GM13977 (cell line): ENCODE results near the gene SEL1L3.
A peak's percentile ranks its signal among the peaks of the same experiment; 100 is the strongest.

Experiments
- DNase-seq: peaks from one replicate; pipeline ENCODE4 v3.0.0; 2012; ENCODE audit warnings: low spot score
- in situ Hi-C: fragments of 300-500 bp; cut with MboI; formaldehyde crosslinking; loops from one replicate; pipeline ENCODE4 v1.12.0; 2022; ENCODE audit warnings: low sequenced_read_pairs, low pct_unique_long_range_greater_than_20kb, mixed read lengths, inconsistent platforms; ENCODE audit not compliant: unreplicated experiment
- TF ChIP-seq, protein P1 (sequence below): IDR thresholded peaks from 2 replicates; pipeline ENCODE4 v1.5.1; 2012; ENCODE audit warnings: mild to moderate bottlenecking, control low read depth; ENCODE audit not compliant: insufficient read depth; ENCODE audit errors: extremely low read depth, missing control alignments

Gene SEL1L3

DNA sequence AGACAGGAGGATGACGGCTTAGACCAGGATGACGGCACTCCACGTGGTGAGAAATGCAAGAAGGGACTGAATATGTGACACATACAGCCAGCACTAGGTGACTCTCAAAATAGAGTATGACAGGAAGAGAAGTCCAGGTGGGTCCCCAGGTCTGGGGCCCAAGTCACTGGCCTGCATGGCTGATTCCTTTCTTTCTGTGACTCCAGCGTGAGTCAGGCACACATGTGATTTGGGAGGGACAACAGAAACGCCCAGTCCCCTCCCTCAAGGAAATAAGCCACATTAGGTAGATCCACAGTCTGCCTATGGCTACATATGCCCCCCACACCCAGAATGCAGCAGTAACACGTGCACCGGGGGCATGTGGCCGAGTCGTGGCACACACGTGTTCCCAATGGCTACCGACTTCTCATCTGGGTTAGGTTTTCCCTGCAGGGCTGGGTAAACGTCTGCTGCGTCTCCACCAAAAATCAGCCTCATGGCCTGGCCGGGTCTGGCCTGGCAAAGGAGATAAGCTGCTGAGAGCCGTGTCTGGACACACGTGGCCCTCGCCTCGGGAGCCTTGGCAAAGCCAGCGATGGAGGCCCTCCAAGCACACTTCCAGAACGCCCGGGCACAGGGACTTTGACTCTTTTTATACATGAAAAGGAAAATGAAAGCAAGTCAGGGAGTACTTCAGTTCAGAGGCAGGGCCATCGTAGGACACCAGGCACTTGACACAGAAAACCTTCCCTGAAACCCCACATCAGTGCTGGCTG, 19.3 kb downstream of the SEL1L3 start:
- in situ Hi-C loops: no loop called here
- no peak for DNase-seq
- TF ChIP-seq, protein P1, sequence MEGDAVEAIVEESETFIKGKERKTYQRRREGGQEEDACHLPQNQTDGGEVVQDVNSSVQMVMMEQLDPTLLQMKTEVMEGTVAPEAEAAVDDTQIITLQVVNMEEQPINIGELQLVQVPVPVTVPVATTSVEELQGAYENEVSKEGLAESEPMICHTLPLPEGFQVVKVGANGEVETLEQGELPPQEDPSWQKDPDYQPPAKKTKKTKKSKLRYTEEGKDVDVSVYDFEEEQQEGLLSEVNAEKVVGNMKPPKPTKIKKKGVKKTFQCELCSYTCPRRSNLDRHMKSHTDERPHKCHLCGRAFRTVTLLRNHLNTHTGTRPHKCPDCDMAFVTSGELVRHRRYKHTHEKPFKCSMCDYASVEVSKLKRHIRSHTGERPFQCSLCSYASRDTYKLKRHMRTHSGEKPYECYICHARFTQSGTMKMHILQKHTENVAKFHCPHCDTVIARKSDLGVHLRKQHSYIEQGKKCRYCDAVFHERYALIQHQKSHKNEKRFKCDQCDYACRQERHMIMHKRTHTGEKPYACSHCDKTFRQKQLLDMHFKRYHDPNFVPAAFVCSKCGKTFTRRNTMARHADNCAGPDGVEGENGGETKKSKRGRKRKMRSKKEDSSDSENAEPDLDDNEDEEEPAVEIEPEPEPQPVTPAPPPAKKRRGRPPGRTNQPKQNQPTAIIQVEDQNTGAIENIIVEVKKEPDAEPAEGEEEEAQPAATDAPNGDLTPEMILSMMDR: no peak

DNA sequence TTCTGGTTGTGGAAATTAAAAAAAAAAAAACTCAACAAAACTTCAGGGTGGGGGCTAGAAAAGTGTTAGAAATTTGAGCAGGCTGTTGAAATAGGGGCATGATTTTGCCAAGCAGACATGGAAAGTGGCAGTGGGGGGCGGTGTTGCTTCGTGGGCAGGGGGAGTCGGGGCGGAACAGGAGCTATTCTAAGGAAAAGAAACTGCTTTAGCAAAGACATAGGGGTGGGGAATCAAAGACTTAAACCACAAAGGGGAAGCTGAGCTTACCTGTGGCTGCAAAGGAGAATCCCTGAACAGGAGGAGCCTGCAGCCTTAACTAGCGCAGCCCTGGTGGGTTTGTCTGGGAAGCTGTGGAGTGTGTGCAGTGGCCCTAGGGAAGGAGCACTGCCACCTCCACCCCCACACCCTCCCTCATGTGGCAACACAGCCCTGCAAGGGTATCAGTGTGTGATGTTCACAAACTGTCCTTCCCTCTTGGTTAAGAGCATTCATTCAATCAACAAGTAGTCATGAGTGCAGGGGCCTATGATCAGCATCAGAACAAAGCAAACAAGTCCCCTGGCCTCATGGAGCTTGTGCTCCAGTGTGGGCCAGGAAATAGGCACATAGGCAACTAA, 20.5 kb downstream of the SEL1L3 start:
- peak; percentile 60 for DNase-seq
- in situ Hi-C loops: no loop called here
- TF ChIP-seq, protein P1: peak; percentile 63

DNA sequence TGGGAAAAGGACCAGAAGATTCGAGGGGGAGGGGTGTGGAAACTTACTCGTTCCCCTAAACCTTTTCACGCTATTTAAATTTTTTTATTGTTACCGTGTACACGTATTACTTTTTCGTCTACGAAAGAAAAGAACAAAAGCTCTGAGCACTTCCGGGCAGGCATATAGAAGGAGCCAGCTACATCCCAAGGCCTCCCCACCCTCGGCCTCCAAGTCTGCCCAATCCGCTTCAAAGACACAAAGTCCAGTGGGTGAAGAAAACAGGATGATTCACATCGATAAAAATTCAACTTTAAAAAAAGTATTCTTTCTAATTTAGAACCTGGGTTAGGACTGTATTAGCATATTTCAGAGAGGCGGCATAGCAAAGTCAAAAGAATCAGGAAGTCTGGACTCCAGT, 23.1 kb downstream of the SEL1L3 start:
- DNase-seq: no peak
- TF ChIP-seq, protein P1: no peak
- in situ Hi-C loops: no loop called here

DNA sequence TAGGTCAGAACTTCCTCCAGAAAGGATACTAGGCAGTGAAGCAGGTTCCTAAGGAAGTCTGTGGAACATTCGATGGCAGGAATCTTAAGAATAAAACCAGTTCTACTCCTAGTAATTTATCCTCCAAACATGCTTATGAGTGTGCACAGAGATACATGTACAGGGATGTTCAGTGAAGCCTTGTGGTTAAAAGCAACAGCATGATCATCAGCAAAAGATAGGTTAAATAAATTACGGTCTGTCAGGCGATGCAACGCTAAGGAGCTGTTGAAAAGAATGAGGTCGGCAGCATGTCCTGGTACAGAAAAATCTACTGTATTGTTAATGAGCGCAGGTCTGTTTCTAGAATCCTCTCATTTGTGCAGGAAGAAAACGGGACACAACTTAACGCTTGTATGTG, 23.6 kb downstream of the SEL1L3 start:
- TF ChIP-seq, protein P1: no peak
- in situ Hi-C loops: no loop called here
- no peak for DNase-seq

DNA sequence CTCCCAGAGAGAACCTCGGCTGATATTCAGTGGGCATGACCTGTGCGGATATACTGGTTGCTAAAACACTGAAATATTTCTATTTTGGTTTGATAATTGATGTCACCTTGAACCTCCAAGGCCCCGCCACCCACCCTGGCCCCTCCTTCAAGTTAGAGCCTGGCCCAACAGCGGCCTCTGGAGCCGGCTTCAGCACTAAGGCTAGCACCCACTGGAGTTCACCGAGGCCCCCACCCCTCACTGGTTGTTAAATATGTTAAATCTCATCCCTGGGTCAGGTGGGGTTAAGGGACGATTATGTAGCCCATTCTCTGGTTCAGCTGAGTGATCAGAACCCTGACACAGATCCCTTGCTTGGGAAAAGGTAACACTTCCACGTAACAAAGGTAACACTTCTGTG, 24.3 kb downstream of the SEL1L3 start:
- TF ChIP-seq, protein P1: no peak
- in situ Hi-C loops: no loop called here
- DNase-seq: no peak

DNA sequence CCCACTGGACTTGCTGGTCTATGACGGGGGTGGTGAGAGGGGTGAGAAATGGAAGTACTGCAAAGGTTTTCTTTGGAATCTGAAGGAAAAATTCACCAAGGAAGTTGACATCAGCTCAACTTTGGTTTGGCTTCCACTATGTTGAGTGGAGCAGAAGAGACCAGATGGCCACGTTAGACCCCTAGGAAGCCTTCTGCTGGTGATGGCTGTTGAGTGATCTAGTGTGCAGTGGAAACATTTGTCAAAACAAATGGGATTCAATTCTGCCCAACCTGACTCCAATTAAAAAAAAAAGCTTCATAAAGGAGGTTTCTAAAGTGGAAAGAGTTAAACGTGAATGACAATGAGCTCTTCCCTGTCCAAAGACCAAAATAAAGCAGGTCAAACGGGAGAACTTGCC, 25.7 kb downstream of the SEL1L3 start:
- no peak for DNase-seq
- TF ChIP-seq, protein P1: no peak
- in situ Hi-C loops: no loop called here

DNA sequence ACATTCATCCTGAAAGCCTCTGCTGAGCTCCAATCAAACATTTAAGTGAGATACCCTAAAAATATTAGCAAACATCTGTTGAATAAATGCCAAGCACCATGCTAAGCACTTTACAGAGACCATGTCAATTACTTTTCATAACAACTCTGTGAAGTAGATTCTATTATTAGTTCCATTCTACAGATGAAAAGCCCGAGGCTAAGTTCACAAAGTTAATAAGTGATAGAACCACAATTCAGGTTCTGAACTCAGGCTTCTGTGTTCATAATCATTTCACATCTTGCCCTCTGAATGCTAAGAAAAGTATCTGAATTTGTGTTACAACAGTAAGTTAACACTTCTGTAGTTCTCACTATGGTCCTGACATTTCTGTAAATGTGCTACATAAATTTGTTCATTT, 27.4 kb downstream of the SEL1L3 start:
- in situ Hi-C loops: no loop called here
- DNase-seq: no peak
- TF ChIP-seq, protein P1: no peak
